Stimulated activated CD4-positive, alpha-beta T cell treated with anti-CD3 and anti-CD28 coated beads, TNF-alpha, amount 100 ng/mL, for 4 hours (primary cell): ENCODE data around the gene FAF1.

Source experiments
- DNase-seq, 3 experiments: peaks; one replicate each; pipeline ENCODE4 v3.0.0-alpha.2; 2020; ENCODE audit warnings: low read depth in 3 of 3

FAF1 gene

GRCh38 chr1:50492142-50492541 lies 467.9 kb downstream of the FAF1 start:
- DNase-seq = no peak

GRCh38 chr1:50491142-50491541 lies 468.9 kb downstream of the FAF1 start:
- no peak for DNase-seq

- no peak for DNase-seq
These were observed 469.4 kb downstream of the FAF1 start for GRCh38 chr1:50490640-50491039.

- no peak for DNase-seq
These were observed 471.2 kb downstream of the FAF1 start for GRCh38 chr1:50488876-50489275.

GRCh38 chr1:50488356-50488755 lies 471.7 kb downstream of the FAF1 start:
- DNase-seq = no peak

GRCh38 chr1:50487725-50488124 lies 472.3 kb downstream of the FAF1 start:
- DNase-seq = no peak

GRCh38 chr1:50481142-50481736 lies 478.8 kb downstream of the FAF1 start:
- DNase-seq = no peak

- no peak for DNase-seq
These were observed 483.3 kb downstream of the FAF1 start for GRCh38 chr1:50476800-50477199.

- DNase-seq = no peak
These were observed 484.9 kb downstream of the FAF1 start for GRCh38 chr1:50474859-50475809.

GRCh38 chr1:50473513-50473912 lies 486.6 kb downstream of the FAF1 start:
- no peak for DNase-seq

GRCh38 chr1:50471967-50472366 lies 488.1 kb downstream of the FAF1 start:
- DNase-seq = no peak

- DNase-seq = no peak
These were observed 497.1 kb downstream of the FAF1 start for GRCh38 chr1:50462964-50463363.

- no peak for DNase-seq
These were observed 501.6 kb downstream of the FAF1 start for GRCh38 chr1:50458507-50458906.

GRCh38 chr1:50454911-50455310 lies 505.2 kb downstream of the FAF1 start:
- no peak for DNase-seq

GRCh38 chr1:50453266-50453665 lies 506.8 kb downstream of the FAF1 start:
- DNase-seq = no peak

- no peak for DNase-seq
These were observed 507.4 kb downstream of the FAF1 start for GRCh38 chr1:50452700-50453099.

- no peak for DNase-seq
These were observed 509.0 kb downstream of the FAF1 start for GRCh38 chr1:50450861-50451653.

GRCh38 chr1:50447961-50448360 lies 512.1 kb downstream of the FAF1 start:
- no peak for DNase-seq

- DNase-seq = no peak
These were observed 518.9 kb downstream of the FAF1 start for GRCh38 chr1:50441183-50441582.

GRCh38 chr1:50438945-50439344 lies 521.1 kb downstream of the FAF1 start:
- no peak for DNase-seq

- no peak for DNase-seq
These were observed 523.6 kb downstream of the FAF1 start for GRCh38 chr1:50436489-50436888.

- no peak for DNase-seq
These were observed 530.1 kb downstream of the FAF1 start for GRCh38 chr1:50430010-50430405.
